Astrocyte of the cerebellum (primary cell): Measurements from ENCODE around the gene RBFA.

Experiments used
- DNase-seq: peaks from one replicate; pipeline ENCODE4 v3.0.0-alpha.2; 2011; ENCODE audit warnings: low read depth
- H3K4me3 ChIP-seq: 2 replicates; pipeline ENCODE4 v1.5.1; 2011; ENCODE audit warnings: mild to moderate bottlenecking, low read depth, low read length, moderate library complexity
- CTCF ChIP-seq: IDR thresholded peaks from 2 replicates; pipeline ENCODE4 v1.5.1; 2012; ENCODE audit warnings: low read length, low read depth, moderate library complexity, mild to moderate bottlenecking; ENCODE audit errors: missing control alignments
- in situ Hi-C: cut with HindIII; loops from 2 replicates; pipeline ENCODE4 v1.10.0; 2017; ENCODE audit warnings: low sequenced_read_pairs

Gene RBFA

GRCh38 chr18:80029690-80030089, 4.5 kb upstream of the RBFA start:
- DNase-seq, result no peak
- in situ Hi-C loops, result no loop called here
- no peak for TF ChIP-seq CTCF
- no peak overlapping the region for H3K4me3 ChIP-seq

- peak overlapping the region; percentile 66 for H3K4me3 ChIP-seq
- in situ Hi-C loops, result no loop called here
- peak; percentile 2 for DNase-seq
- TF ChIP-seq CTCF, result no peak
Observed at GRCh38 chr18:80033181-80034067, 810 bp upstream of the RBFA start.

DNA sequence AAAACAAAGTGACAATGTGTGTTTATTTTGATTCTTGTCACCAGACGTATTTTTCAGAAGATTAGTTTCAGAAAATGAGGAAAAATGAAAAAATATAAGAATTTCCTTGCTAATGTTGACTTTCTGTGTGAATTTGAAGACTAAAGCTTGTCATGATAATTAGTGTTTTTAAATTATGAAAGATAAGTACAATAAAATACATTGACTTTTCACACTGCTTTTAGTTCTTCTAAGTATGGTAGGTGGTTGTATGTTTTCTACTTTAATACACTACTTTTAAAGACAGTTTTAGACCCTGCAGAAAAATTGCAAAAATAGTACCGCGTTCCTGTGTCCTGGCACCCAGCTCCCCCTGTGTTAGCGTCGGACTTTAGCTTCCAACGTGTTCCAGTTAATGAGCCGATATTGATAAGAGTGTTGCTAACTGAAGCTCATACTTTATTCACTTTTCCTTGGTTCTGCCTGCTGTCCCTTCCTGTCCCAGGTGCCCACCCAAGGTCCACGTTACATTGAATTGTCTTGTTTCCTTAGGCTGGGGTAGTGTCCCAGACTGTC, 695 bp downstream of the RBFA start:
- peak overlapping the region; percentile 86 for H3K4me3 ChIP-seq
- no peak for DNase-seq
- in situ Hi-C loops, result no loop called here
- no peak for TF ChIP-seq CTCF

- in situ Hi-C loops, result no loop called here
- no peak for TF ChIP-seq CTCF
- H3K4me3 ChIP-seq, result peak overlapping the region; percentile 86
- DNase-seq, result no peak
Observed at GRCh38 chr18:80035997-80036396, 1.8 kb downstream of the RBFA start.

DNA sequence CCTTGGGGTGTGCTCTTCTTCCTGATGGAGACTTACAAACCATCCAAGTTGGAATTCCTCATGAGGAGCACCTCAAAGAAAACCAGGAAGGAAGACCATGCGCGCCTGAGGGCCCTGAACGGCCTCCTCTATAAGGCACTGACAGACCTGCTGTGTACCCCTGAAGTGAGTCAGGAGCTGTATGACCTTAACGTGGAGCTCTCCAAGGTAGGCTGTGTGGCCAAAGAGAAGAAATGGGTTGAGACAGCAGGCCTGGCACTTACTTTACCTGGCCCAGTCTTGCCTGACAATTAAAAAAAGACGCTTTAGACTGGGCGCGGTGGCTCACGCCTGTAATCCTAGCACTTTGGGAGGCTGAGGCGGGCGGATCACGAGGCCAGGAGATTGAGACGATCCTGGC, 3.1 kb downstream of the RBFA start:
- no peak overlapping the region for H3K4me3 ChIP-seq
- TF ChIP-seq CTCF, result no peak
- in situ Hi-C loops, result no loop called here
- no peak for DNase-seq

DNA sequence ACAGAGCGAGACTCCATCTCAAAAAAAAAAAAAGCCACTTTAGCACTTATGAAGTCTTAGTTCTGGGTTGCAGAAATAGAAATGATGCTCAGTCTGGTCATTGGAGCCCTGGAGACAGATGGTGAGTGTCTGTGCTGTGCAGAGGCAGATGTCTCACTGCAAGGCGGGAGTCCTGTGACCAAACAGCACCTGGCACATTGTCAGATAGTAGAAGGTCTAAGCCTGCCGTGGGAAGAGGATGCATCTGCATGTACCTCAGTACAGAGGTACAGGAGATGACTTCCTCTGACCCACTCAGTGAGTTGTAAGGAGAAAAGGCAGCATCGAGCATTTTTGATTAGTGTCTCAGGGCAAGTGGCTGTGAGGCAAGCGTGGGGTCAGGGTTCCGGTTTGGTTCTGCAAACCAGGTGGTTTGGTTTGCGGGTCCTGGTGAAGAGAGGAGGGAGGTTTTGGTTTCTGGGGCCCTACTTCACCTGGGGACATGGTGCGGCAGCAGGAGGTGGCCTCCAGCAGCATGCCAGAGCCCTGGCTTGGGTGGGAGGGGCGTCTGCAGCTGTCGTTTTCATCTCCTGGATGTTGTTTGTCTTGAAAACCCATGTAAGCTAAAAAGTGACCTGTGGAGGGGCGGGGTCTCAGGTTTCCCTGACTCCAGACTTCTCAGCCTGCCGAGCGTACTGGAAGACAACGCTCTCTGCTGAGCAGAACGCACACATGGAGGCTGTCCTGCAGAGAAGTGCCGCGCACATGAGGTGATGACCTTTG, 3.8 kb downstream of the RBFA start:
- TF ChIP-seq CTCF, result no peak
- DNase-seq, result no peak
- in situ Hi-C loops, result no loop called here
- H3K4me3 ChIP-seq, result no peak overlapping the region
